Stimulated activated CD4-positive, alpha-beta T cell treated with anti-CD3 and anti-CD28 coated beads, Interleukin-4, amount 100 ng/mL, for 1 hour (primary cell): ENCODE data around the gene CLHC1.

Experiments
- DNase-seq: peaks from one replicate; pipeline ENCODE4 v3.0.0-alpha.2; 2020

Gene CLHC1

DNA sequence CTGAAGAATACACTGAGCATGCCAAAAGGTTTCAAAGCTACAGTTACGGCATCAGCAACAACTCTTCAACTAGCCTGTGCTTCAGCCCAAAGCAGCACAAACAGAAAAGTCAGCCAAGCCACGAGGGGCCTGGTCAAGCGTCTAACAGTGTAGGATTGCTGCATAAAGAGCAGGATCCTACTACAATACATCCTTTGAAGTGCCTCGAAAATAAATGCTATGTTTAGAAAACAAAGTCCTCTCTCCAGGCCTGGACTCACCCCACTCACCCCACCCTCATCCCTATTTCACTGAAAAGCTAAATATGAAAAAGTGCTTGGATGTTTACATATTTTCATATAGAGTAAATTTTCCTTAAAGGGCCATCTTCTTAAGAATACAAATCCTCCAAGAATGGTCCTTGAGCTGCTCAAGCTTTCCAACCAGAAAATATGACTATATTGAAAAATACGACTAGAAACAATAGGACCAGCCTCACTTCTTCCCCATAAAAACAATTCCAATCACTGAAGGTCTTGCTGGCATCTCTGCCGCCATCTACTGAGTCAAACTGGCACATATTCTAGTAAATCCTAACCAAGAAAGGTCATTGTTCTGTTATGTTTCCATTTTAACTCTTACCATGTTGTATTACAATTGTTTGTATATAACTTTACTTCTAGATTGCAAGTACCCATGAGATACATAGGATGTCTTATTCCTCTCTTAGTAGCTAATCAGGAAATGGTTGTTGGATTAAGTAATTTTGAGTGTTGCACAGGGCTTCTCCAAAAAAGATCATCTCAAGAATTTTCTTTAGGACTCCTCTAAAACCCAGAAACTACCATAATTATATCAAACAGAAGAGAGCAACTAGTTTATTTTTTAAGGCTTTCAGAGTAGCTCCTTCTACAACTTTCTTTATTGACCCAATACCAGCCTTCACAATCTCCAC is 63.6 kb downstream of the CLHC1 start:
- peak; percentile 13 for DNase-seq

- no peak for DNase-seq
Measured at GRCh38 chr2:55165626-55166025, 66.5 kb downstream of the CLHC1 start.

DNA sequence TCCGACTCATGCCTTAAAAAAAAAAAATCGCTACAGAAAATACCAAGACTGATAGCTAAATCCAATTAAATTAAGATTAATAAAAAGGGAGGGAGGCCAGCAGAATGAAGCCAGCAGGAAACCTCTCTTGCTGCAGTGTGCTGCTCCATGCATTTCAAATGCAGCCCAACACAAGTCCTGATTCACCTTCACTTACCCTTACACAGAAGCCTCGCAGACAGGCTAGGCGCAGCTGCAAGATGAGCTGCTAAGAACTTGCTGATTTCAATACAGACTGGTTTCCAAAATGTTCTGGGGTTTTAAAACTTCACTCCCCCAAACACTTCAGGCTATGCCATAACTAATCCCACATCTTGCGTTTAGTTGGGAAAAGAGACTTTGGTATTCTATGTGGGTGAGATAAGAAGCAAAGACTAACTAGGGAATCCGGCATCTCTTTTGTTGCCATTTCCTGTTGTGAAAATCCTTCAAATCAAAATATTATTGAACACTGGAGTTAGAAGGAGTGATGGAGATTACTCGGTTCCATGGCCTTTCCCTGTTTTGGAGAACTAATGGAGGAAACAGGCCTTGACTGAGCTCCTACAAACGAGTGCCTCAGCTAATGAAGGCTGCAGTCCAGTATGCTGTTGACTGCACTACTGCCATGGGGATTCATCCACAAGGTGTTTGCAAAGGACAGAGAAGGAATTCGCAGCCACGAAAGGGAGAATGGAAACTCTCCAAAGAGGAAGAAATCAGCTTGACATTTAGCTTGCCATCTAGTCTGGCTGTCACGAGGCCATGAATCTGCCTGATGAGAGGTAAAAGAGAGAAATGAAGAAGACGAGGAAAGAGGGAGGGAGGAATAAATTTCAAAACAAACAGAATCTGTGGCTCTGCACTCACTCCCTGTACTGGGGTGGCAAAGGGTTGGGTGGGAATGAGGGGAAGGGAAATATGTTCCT is 67.3 kb downstream of the CLHC1 start:
- DNase-seq, result no peak

DNA sequence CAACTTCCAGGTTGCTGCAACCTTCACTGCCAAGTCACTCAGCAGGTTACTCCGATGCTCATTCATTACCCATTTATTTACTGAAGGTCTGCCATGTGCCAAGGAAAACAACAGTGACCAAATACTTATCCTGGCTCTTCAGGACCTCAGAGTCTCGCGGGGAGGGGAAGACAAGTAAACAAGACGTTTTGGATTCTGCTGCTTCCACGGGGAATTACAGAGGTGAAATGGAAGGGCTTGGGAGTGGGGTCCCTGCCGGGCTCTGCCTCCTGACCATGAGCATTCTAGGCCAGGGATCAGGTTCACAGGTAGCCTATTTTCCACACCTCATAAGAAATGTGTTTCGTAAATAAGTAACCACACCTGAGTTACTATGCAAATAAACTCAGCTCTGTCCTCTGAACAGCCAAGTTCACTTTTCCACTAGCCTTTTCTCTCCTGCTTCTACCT is 68.1 kb downstream of the CLHC1 start:
- DNase-seq, result no peak

- no peak for DNase-seq
Measured at GRCh38 chr2:55163274-55163721, 68.8 kb downstream of the CLHC1 start.

- no peak for DNase-seq
Measured at GRCh38 chr2:55162284-55163006, 69.6 kb downstream of the CLHC1 start.

DNA sequence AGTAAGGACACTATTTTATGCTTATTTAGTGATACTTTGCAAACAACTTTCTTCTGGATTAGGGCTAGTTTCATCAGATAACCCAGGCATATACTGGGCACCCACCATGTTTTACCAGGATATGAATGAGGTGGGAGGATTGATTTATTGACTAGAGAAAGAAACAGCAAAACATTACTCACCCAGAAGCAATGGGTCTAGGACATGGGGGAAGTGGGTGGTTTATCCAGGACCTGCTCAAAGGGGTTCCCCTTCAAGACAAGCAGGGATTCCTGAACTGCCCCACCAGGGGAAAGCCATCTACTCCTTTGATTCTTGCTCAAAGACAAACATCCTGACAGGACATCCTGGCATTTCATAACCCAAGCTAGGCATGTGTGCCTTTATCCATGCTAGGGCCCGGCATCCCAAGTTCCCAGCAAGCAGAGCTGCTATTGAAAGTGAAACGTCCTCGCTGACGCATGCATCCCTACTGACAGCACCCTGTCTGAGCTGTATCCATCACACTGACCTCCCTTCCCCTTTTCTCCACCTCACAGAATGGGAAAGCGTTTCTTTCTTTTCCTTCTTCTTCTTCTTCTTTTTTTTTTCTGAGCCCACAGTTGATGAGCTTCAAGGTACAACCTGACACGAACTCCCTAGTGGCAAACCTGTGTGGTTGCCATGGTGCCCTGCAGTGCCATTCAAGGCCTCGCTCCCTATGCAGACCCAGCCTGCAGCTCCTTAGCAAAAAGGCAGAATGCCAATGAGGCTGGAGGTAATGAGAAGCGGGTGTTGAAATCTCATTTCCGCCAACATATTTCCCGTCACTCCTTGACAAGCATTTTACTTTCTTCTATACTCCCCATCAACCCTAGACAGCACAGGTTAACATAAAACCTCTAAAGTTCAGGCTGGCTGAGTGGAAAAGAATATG is 70.5 kb downstream of the CLHC1 start:
- no peak for DNase-seq

- DNase-seq, result no peak
Measured at GRCh38 chr2:55160422-55160821, 71.7 kb downstream of the CLHC1 start.

DNA sequence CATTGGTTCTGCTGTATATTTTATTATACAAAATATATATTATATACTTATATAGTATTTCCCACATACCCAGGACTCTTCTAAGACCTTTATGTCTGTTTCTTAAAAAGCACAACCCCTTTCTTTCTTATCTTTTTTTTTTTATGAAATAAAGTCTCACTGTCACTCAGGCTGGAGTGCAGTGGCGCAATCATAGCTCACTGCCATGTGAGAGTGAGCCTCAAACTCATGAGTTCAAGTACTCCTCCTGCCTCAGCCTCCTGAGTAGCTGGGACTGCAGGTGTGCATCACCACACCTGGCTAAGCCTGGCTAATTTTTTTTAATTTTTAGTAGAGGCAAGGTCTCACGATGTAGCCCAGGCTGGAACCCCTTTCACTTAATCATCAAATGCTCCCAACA is 72.3 kb downstream of the CLHC1 start:
- no peak for DNase-seq

DNA sequence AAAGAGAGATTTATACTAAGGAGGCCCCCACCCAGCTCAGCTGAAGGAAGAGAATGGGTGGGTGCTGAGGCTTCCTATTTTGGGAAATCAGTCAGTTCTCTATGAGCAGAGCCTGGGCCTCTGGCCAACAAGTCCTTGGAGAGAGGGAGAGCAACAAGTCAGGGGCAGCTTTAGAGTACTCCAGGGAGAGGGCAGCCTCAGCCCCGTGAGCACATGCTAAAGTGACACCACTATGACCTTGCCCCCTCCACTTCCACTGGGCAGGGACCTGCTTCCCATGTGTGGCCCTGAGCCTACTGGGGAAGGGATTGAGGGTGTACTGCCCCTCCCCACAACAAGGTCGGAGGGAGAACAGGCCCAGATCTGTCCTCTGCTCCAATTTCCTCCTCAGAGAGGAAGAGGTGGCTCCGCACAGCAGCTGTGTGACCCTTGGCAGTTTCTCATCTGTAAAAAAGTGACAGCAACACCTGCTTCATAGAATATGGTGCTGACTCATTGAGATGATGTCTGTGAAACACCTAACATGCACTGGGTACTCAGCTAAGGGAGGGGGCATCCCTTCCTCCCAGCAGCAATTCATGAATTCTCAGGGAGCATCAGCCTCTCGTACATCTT is 72.9 kb downstream of the CLHC1 start:
- DNase-seq, result no peak

- no peak for DNase-seq
Measured at GRCh38 chr2:55158111-55158814, 73.8 kb downstream of the CLHC1 start.

- no peak for DNase-seq
Measured at GRCh38 chr2:55157474-55157884, 74.6 kb downstream of the CLHC1 start.

GRCh38 chr2:55156984-55157383 is 75.1 kb downstream of the CLHC1 start:
- DNase-seq, result no peak

DNA sequence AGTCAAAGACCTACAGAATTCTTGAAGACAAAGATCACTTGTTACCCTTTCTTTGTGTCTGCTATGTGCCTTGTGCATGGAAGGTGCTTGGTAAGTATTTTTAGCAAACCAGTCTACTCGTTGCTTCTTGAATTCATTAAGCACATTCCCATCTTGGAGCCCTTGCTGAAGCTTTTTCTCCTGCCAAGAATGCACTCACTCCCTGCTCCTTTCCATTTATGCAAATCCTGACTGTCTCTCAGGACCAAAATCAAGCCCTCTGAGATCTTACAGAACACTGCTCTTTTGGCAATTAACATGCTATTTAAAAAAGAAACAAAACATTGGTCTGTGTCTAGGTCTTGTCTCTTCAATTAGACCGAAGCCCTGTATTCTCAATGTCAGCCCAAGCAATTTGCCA is 75.8 kb downstream of the CLHC1 start:
- no peak for DNase-seq

- DNase-seq, result no peak
Measured at GRCh38 chr2:55155764-55156281, 76.3 kb downstream of the CLHC1 start.

GRCh38 chr2:55155206-55155605 is 76.9 kb downstream of the CLHC1 start:
- DNase-seq, result no peak

DNA sequence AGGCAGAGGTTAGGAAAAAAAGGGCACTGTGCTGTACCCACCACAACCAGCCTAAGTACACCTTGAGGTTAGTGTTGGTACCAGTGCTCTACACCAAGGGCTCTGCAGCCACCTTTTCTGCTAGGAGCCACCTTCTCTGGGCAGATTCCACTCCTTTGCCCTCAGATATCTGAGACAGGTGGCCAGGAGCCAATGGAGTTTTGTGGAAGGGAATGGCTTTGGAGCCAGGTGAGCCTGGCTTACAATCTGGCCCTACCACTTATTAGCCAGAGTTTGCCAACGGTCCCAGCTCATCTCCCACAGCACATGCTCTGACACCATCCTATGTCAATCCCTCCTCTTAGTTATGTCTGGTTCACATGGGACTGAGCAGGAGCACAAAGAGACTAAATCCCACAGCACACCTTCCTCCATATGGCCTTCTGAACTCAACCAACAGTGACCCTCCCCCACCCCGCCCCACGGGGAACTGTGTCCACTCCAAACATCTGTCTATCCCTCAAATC is 77.5 kb downstream of the CLHC1 start:
- DNase-seq, result no peak

DNA sequence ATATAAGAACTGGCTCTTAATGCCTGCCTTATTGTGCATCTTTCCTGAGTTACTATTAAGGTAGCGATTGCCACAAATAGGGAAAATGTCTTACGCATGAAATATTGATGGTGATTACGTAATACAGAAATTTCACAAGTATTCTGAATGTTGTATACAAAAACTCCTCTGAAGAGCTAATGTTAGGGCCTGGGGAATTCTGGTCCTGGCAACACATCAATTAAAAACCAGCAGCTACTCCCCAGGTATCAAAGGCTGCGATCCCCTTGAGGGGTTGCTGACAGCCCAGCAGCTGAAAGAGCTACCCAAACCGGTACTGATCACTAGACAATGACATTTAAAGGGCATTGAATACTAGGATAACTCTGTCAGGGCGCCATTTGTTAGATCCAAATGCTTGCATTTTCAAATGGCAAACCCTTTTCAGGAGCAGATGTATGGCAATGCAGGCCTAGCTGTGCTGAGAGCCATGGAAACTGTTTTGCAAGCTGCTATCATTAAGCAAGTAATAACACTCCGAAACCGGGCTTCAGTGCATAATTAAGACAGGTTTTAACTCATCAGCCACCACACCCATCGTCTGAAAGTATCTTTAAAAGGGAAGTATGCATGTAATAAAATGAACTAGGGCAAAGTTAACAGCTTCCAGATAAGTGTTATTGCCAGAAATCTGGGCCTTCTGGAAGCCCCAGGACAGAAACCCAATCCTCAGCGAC is 78.4 kb downstream of the CLHC1 start:
- no peak for DNase-seq
